Activated CD8-positive, alpha-beta memory T cell treated with anti-CD3 and anti-CD28 coated beads, Interleukin-2, amount 50 U/mL, for 1 hour (primary cell): ENCODE results near the gene SUDS3.
"Not testable (repeated sequence)": the region's sequence is repeated elsewhere in the genome, so short reads cannot be mapped to it uniquely, and the experiment has no call there.

Experiments used
- DNase-seq: peaks from one replicate; pipeline ENCODE4 v3.0.0-alpha.2; 2020; ENCODE audit errors: extremely low read depth

The SUDS3 gene, protein sequence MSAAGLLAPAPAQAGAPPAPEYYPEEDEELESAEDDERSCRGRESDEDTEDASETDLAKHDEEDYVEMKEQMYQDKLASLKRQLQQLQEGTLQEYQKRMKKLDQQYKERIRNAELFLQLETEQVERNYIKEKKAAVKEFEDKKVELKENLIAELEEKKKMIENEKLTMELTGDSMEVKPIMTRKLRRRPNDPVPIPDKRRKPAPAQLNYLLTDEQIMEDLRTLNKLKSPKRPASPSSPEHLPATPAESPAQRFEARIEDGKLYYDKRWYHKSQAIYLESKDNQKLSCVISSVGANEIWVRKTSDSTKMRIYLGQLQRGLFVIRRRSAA

GRCh38 chr12:118376089-118377020 lies at the start of gene SUDS3:
Gene SUDS3 (plus strand): TSS chr12:118376555. CDS start chr12:118376692, 137 bp downstream.
- peak; percentile 71 for DNase-seq

DNA sequence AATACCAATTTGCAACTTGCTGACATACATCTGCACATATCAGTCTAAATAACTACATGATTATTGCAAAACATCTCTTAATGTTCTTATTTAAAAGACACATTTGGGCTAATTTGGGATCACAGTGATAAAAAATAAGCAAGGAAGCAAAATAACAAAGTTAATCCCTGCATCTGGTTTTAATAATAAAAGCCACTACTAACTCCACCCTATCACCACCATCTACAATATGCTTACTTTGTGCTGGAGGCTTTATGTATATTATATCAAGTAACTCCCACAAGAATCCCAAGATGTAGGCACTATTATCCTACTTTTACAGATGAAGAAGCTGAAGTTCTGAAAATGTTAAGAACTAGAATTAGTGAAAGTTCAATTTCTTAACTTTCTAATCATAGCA lies 49.4 kb upstream of the SUDS3 start:
- no peak for DNase-seq

GRCh38 chr12:118327391-118327790 lies 49.0 kb upstream of the SUDS3 start:
- no peak for DNase-seq

GRCh38 chr12:118328486-118329330 lies 47.6 kb upstream of the SUDS3 start:
- no peak for DNase-seq

- DNase-seq, result no peak
These were observed 45.8 kb upstream of the SUDS3 start for GRCh38 chr12:118330421-118331018.

DNA sequence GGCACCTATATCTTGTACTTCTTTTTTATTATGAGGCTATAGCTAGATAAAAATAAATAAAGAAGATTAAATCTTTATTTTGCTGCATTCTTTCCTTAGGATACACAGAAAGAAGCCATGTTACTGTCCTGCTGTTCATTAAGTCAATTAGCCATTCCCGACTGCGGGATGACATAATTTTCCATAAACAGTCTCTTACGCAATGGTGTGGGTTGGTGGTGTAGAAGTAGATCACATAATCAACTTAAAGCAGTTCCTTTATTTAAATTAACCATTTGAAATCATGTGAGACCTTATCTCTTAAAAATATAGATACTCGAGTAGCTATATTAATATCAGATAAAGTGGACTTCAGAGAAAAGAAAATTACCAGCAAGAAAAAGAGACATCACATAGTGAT lies 43.8 kb upstream of the SUDS3 start:
- DNase-seq, result no peak

GRCh38 chr12:118334241-118334640 lies 42.1 kb upstream of the SUDS3 start:
- no peak for DNase-seq

DNA sequence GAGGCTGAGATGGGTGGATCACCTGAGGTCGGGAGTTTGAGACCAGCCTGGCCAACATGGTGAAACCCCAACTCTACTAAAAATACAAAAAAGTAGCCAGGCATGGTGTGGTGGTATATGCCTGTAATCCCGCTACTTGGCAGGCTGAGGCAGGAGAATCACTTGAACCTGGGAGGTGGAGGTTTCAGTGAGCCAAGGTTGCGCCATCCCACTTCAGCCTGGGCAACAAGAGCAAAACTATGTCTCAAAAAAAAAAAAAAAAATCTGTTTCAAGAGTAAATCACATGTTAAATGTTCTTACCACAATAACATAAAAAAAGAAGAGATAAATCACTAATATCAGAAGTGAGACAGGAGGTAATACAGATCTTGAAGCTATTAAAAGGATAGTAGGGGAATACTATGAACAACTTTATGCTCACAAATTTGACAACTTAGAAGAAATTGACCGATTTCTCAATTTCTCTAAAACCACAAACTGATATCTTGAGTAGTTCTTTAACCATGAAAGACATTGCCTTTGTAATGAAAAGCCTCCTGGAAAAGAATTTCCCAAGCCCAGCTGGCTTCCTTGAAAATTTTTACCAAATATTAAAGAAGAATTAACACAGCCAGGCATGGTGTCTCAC lies 41.3 kb upstream of the SUDS3 start:
- DNase-seq, result no peak

GRCh38 chr12:118336123-118336522 lies 40.2 kb upstream of the SUDS3 start:
- no peak for DNase-seq

GRCh38 chr12:118337194-118337838 lies 39.0 kb upstream of the SUDS3 start:
- no peak for DNase-seq

DNA sequence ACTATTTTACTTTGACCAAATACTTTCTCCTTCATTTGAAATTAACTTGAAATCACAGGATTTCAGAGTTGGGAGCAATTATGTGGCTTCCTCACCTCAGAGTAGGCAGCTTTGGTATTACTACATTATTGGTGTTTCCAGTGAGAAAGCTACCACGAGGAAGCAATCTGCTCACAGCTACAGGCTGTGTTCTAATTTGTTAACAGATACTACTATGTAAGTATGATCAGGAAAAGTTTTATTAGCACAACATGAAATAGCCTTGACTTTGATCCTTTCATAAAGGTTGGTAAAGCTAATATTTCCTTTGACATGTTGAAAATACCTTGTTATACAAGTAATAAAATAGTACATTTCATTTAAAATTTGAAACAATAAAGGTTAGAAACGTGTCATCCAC lies 34.3 kb upstream of the SUDS3 start:
- no peak for DNase-seq

- no peak for DNase-seq
These were observed 31.5 kb upstream of the SUDS3 start for GRCh38 chr12:118344829-118345228.

GRCh38 chr12:118345355-118345754 lies 31.0 kb upstream of the SUDS3 start:
- DNase-seq, result no peak

GRCh38 chr12:118346895-118347294 lies 29.5 kb upstream of the SUDS3 start:
- DNase-seq, result no peak

DNA sequence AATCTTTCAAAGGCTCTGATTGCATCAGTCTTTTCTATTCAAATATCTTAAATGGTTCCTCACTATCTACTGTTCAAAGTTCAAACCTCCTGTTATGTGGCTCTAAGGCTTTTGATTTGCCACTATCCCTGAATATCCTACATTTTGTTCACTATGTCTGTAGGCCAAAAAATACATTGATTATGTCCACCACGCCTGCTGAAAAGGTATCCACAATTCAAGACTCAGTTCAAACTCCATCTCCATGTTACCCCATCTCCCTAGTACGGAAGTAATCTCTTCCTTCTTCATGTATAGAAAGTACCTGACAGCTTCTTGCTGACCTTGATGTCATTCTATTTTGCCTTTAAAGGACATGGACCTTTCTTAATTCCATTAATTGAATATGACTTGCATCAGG lies 28.4 kb upstream of the SUDS3 start:
- no peak for DNase-seq

DNA sequence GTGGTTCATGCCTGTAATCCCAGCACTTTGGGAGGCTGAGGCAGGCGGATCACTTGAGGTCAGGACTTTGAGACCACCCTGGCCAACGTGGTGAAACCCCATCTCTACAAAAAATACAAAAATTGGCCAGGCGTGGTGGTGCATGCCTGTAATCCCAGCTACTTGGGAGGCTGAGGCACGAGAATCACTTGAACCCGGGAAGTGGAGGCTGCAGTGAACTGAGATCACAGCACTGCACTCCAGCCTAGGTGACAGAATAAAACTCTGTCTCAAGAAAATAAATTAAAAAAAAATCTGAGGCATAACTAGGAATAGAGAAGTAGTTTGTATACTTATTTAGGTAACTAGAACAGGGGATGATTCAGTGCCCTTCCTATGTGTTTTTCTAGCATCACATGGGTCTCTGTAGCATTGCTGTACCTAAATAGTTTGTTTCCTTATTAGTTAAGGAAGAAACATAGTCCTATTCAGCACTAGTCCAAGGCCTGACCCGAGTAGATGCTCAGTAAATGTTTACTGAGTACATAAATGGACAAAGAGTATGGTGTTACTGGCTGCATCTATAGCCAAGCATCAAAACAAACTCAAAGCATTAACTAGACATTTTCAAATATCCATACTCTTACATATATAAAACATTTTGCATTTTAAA lies 25.3 kb upstream of the SUDS3 start:
- DNase-seq, result no peak

DNA sequence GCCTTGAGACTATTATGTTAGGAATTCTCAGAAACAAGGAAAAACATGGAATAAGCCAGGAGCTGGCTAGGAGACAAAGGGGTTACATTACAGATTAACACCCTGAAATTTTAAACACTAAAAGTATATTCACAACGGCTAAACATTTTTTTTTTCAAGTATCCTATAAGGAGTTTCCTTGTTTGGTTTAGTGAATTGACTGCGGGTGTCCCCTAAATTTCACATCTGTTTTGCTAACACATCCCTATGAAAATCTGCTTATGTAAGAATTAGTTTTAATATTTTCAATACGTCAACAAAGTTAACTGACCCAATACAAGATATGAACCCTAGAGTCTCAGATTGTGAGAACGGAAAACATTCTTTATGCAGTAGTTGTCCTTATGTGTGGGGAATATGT lies 22.6 kb upstream of the SUDS3 start:
- no peak for DNase-seq

DNA sequence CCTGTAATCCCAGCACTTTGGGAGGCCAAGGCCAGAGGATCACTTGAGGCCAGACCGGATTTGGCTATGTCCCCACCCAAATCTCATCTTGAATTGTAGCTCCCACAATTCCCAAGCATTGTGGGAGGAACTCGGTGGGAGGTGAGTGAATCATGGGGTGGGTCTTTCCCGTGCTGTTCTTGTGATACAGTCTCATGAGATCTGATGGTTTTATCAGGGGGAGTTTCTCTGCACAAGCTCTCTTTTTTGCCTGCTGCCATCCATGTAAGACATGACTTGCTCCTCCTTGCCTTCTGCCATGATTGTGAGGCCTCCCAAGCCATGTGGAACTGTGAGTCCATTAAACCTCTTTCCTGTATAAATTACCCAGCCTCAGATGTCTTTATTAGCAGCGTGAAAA lies 21.9 kb upstream of the SUDS3 start:
- DNase-seq, result not testable (repeated sequence)

DNA sequence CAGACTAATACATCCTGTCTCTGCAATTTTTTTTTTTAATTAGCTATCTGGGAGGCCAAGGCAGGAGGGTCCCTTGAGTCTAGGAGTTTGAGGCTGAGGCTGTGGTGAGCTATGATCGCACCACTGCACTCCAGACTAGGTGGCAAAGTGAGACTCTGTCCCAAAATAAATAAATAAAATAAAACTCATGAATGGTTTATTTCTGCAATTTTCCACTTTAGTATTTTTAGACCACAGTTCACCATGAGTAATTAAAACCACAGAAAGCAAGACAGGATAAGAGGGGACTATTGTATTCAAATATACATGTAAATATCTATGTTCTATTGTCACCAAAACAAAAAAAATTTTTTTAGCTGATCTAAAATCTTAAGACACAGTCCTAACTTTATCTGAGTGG lies 21.5 kb upstream of the SUDS3 start:
- no peak for DNase-seq

DNA sequence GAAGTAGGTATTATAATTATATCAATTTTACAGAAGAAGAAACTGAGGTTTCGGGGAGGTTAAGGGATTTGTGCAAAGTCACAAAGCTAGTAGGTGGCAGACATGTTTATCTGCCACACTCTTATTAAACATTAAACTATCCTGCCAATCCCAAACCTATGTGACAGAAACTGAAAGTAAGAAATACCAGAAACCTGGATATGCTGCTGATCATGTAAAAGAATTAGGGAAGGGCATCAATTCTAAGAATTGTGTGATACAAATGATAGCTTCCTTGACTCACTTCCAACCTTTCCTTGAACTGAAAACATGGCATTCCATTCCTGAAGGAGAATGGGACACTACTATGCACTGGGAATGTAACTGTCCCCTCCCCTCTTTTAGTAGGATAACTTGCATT lies 20.5 kb upstream of the SUDS3 start:
- DNase-seq, result no peak
